MCF 10A (cell line): ENCODE measurements around the gene CFAP69. TPM values are rescaled to one million over a fixed set of nuclear protein-coding genes. Genes with fewer than 3 reads are reported as not detected.

ENCODE experiments used
- BruUV-seq: library from RNA; stranded (reverse); fragments of 400-500 nt; replicated peaks from 2 replicates; lab custom pipeline; 2021; lab: Mats Ljungman, UMichigan
- CTCF ChIA-PET: fragments of 300-600 bp; sonication (Branson Sonifier 250); formaldehyde crosslinking; extraction: SDS; loops from one replicate; lab custom pipeline; 2021; ENCODE audit warnings: antibody characterized with exemption, inconsistent platforms; lab: Yijun Ruan, JAX
- POLR2A ChIA-PET: fragments of 300-600, 350-650 bp; sonication (Branson Sonifier 250); formaldehyde crosslinking; extraction: SDS; loops from one replicate; lab custom pipeline; 2020; ENCODE audit warnings: antibody characterized with exemption, inconsistent platforms; lab: Yijun Ruan, JAX
- DNase-seq: peaks from one replicate; pipeline ENCODE4 v3.0.0-alpha.2; 2018; ENCODE audit not compliant: unreplicated experiment
- H3K27ac Mint-ChIP-seq: one replicate; pipeline ENCODE4 v1.8.0; 2022; ENCODE audit warnings: mild to moderate bottlenecking, low read depth, mixed read lengths; ENCODE audit not compliant: unreplicated experiment
- H3K27me3 Mint-ChIP-seq: one replicate; pipeline ENCODE4 v1.8.0; 2022; ENCODE audit warnings: mixed read lengths; ENCODE audit not compliant: insufficient read depth, unreplicated experiment
- H3K36me3 Mint-ChIP-seq: one replicate; pipeline ENCODE4 v1.8.0; 2022; ENCODE audit warnings: mild to moderate bottlenecking, moderate library complexity, mixed read lengths; ENCODE audit not compliant: insufficient read depth, unreplicated experiment
- H3K4me1 Mint-ChIP-seq: one replicate; pipeline ENCODE4 v1.8.0; 2022; ENCODE audit warnings: mixed read lengths; ENCODE audit not compliant: insufficient read depth, unreplicated experiment
- H3K4me3 Mint-ChIP-seq: one replicate; pipeline ENCODE4 v1.8.0; 2022; ENCODE audit warnings: mild to moderate bottlenecking, moderate library complexity, mixed read lengths; ENCODE audit not compliant: unreplicated experiment
- H3K9me3 Mint-ChIP-seq: one replicate; pipeline ENCODE4 v1.8.0; 2022; ENCODE audit warnings: mixed read lengths; ENCODE audit not compliant: unreplicated experiment
- CTCF ChIP-seq: fragments of 200-600 bp; IDR thresholded peaks from one replicate; pipeline ENCODE4 v1.8.0; 2022; ENCODE audit warnings: antibody characterized with exemption, mild to moderate bottlenecking; ENCODE audit not compliant: unreplicated experiment
- intact Hi-C: fragments of 100-400 bp; cut with micrococcal nuclease; formaldehyde crosslinking; loops from 2 replicates; pipeline ENCODE4 v1.14.1; 2022
- total RNA-seq: library from RNA; stranded (reverse); gene quantifications from 2 replicates; pipeline ENCODE4 v1.2.3, GENCODE V29; 2022

Gene CFAP69
- total RNA-seq, 1 experiment from 2014 or later, result 2.9 TPM

DNA sequence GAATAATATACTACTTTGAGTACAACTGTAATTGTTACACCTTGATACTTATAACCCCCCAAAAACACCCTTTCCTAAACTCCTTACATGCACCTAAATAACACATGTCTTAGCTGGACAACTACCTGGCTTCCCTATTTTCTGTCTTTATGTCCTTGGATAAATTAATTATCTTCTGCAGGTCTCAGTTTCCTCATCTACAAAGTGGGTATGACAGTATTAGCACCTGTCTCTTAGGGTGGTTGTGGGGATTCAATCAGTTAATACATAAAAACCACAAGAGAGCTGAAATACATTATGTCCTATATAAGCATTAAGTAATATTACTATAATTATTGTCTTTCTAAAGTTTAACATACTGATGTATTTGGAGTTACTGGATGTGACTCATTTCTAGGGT is 22.6 kb upstream of the CFAP69 start:
- CTCF ChIA-PET, result interaction anchor here (5.5 kb wide), 1 partner anchor 11 kb away, joined by 24 read pairs; the partner anchor contains the start of gene STEAP2
- no peak overlapping the region for H3K27ac Mint-ChIP-seq
- POLR2A ChIA-PET, result interaction anchor here (1.6 kb wide), 1 partner anchor 22 kb away, joined by 4 read pairs; no protein-coding TSS in a partner anchor
- peaks cover 26% of the 10 kb centered on the region for H3K27me3 Mint-ChIP-seq
- no peaks in the 10 kb centered on the region for H3K9me3 Mint-ChIP-seq
- no peak overlapping the region for H3K4me3 Mint-ChIP-seq
- H3K36me3 Mint-ChIP-seq, result no peaks in the 10 kb centered on the region
- peaks cover 6% of the 10 kb centered on the region for H3K4me1 Mint-ChIP-seq
- DNase-seq, result no peak
- no TSS peak for BruUV-seq
- TF ChIP-seq CTCF, result no peak
- intact Hi-C loops, result no loop called here

DNA sequence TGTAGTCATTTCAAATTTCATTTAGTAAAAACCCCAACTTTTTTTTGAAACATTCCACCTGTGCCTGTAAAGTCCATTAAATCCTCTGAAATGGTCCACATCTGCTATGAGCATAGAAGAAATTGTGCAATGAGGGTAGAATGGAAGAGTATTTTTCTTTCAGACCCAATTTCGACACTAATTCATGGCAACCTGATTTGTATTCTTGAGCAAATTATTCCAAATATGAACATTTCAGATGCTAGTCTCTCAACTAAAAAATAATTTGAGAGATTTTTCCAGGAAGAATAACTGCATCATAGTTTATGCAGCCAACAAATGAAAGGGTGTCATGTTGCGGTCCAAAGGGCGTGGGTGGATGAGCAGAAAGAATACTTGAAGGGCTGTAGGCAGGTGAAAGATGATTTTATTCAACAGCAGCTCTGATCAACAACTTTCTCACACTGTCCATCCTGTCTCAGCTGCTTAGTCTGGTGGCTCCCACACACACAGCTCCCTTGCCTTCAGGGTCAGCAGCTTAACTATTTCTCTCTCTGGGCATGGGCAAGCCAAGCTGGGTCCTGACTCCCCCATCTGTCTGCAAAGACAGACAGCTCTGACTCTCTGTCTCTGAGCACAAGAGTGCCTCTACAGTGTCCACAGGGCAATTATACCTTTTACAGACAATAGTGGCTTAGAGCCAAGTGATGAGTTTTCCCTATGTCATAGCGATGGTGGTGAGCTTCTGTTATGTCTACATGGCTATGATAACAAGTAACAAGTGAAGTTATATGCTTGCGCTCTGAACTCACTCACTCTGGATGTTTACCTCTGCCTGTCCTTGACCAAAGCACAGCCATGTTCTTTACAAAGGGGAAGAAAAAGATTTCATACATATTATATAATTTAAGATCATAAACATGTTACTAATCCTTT is 21.9 kb upstream of the CFAP69 start:
- intact Hi-C loops, result no loop called here
- POLR2A ChIA-PET, result interaction anchor here (0.7 to 1.6 kb wide), 2 partner anchors 13 to 21 kb away, joined by 3 to 4 read pairs; no protein-coding TSS in a partner anchor
- peaks cover 27% of the 10 kb centered on the region for H3K27me3 Mint-ChIP-seq

DNA sequence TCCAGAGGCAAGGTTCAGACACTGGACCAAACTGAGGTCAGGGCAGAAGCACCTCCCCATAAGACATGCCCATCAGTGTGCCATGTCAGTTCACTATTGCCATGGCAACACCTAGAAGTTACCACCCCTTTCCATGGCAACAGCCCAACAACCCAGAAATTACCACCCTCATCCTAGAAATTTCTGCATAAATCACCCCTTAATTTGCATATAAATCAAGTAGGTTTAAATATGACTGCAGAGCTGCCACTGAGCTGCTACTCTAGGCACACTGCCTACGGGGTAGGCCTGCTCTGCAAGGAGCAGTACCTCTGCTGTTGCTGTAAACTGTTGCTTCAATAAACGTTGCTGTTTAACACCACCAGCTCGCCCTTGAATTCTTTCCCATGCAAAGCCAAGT is 20.8 kb upstream of the CFAP69 start:
- no TSS peak for BruUV-seq
- no peak for TF ChIP-seq CTCF
- H3K4me3 Mint-ChIP-seq, result no peak overlapping the region
- CTCF ChIA-PET, result interaction anchor here (5.5 kb wide), 1 partner anchor 13 kb away, joined by 24 read pairs; the partner anchor contains the start of gene STEAP2
- peaks cover 27% of the 10 kb centered on the region for H3K27me3 Mint-ChIP-seq
- no peak overlapping the region for H3K27ac Mint-ChIP-seq
- H3K36me3 Mint-ChIP-seq, result no peaks in the 10 kb centered on the region
- intact Hi-C loops, result no loop called here
- no peak for DNase-seq
- H3K4me1 Mint-ChIP-seq, result peaks cover 6% of the 10 kb centered on the region
- POLR2A ChIA-PET, result no interaction called here
- no peaks in the 10 kb centered on the region for H3K9me3 Mint-ChIP-seq

More for the DNA sequence above, 21.9 kb upstream of the CFAP69 start:
- Mint-ChIP-seq H3K9me3 (no peaks in the 10 kb centered on the region), H3K36me3 (no peaks in the 10 kb centered on the region), H3K4me1 (peaks cover 6% of the 10 kb centered on the region), H3K4me3 (no peak overlapping the region), H3K27ac (no peak overlapping the region)
- CTCF ChIA-PET, result interaction anchor here (0.9 to 5.5 kb wide), 3 partner anchors 11 to 40 kb away, joined by 4 to 24 read pairs (median 5); partner anchors contain the start of gene STEAP2
- no TSS peak for BruUV-seq
- no peak for TF ChIP-seq CTCF
- DNase-seq, result peak; percentile 81

GRCh38 chr7:90225181-90225580 is 19.8 kb upstream of the CFAP69 start:
- CTCF ChIA-PET, result interaction anchor here (5.5 kb wide), 1 partner anchor 14 kb away, joined by 24 read pairs; the partner anchor contains the start of gene STEAP2
- Mint-ChIP-seq H3K27ac (no peak overlapping the region), H3K4me1 (peaks cover 6% of the 10 kb centered on the region), H3K9me3 (no peaks in the 10 kb centered on the region), H3K4me3 (no peak overlapping the region), H3K36me3 (no peaks in the 10 kb centered on the region), H3K27me3 (peaks cover 19% of the 10 kb centered on the region)
- TF ChIP-seq CTCF, result no peak
- POLR2A ChIA-PET, result interaction anchor here (0.6 kb wide), 1 partner anchor 119 kb away, joined by 4 read pairs; no protein-coding TSS in a partner anchor
- intact Hi-C loops, result no loop called here
- DNase-seq, result no peak
- no TSS peak for BruUV-seq
